ENCODE data around the gene KLF11.

Gene KLF11

GRCh38 chr2:10041711-10042110, 1.6 kb upstream of the KLF11 start:
- Histone ChIP-seq H3K9me2 (replicated peaks; ENCODE audit: control insufficient read depth, low read length) (no peaks in the 10 kb centered on the region), H3K27me3 (ENCODE audit: control insufficient read depth, low read length) (no peaks in the 10 kb centered on the region), H3K36me3 (ENCODE audit: control insufficient read depth, low read length) (no peaks in the 10 kb centered on the region), H4K20me1 (ENCODE audit: control insufficient read depth, insufficient read depth, low read depth, low read length) (no peaks in the 10 kb centered on the region), H3F3A (ENCODE audit: control insufficient read depth, insufficient read depth) (no peaks in the 10 kb centered on the region), H3K9me3 (ENCODE audit: control insufficient read depth, insufficient read depth, low read length) (no peaks in the 10 kb centered on the region), H3K4me3 (ENCODE audit: low read length) (no peak overlapping the region), H3K4me2 (ENCODE audit: low read length) (no peak overlapping the region), H3K27ac (ENCODE audit: low read depth, low read length) (no peak overlapping the region), H3K79me2 (ENCODE audit: control insufficient read depth, low read length) (no peaks in the 10 kb centered on the region), H3K4me1 (ENCODE audit: control insufficient read depth, low read length) (no peaks in the 10 kb centered on the region)
- TF ChIP-seq, protein P1, sequence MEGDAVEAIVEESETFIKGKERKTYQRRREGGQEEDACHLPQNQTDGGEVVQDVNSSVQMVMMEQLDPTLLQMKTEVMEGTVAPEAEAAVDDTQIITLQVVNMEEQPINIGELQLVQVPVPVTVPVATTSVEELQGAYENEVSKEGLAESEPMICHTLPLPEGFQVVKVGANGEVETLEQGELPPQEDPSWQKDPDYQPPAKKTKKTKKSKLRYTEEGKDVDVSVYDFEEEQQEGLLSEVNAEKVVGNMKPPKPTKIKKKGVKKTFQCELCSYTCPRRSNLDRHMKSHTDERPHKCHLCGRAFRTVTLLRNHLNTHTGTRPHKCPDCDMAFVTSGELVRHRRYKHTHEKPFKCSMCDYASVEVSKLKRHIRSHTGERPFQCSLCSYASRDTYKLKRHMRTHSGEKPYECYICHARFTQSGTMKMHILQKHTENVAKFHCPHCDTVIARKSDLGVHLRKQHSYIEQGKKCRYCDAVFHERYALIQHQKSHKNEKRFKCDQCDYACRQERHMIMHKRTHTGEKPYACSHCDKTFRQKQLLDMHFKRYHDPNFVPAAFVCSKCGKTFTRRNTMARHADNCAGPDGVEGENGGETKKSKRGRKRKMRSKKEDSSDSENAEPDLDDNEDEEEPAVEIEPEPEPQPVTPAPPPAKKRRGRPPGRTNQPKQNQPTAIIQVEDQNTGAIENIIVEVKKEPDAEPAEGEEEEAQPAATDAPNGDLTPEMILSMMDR (IDR thresholded peaks at IDR 0.05; ENCODE audit: low read depth, low read length, poor library complexity, severe bottlenecking) = no peak
- TF ChIP-seq EZH2phosphoT487 (IDR thresholded peaks at IDR 0.05; ENCODE audit: borderline replicate concordance, low read length) = no peak

GRCh38 chr2:10042301-10043161, 819 bp upstream of the KLF11 start:
- Histone ChIP-seq H3K9me3 (ENCODE audit: control insufficient read depth, insufficient read depth, low read length) (no peaks in the 10 kb centered on the region), H3F3A (ENCODE audit: control insufficient read depth, insufficient read depth) (no peaks in the 10 kb centered on the region), H3K4me2 (ENCODE audit: low read length) (no peak overlapping the region), H4K20me1 (ENCODE audit: control insufficient read depth, insufficient read depth, low read depth, low read length) (no peaks in the 10 kb centered on the region), H3K27ac (ENCODE audit: low read depth, low read length) (no peak overlapping the region), H3K36me3 (ENCODE audit: control insufficient read depth, low read length) (no peaks in the 10 kb centered on the region), H3K4me3 (ENCODE audit: low read length) (no peak overlapping the region), H3K4me1 (ENCODE audit: control insufficient read depth, low read length) (no peaks in the 10 kb centered on the region), H3K79me2 (ENCODE audit: control insufficient read depth, low read length) (no peaks in the 10 kb centered on the region), H3K9me2 (replicated peaks; ENCODE audit: control insufficient read depth, low read length) (no peaks in the 10 kb centered on the region), H3K27me3 (ENCODE audit: control insufficient read depth, low read length) (no peaks in the 10 kb centered on the region)
- TF ChIP-seq, protein P1 (IDR thresholded peaks at IDR 0.05; ENCODE audit: low read depth, low read length, poor library complexity, severe bottlenecking) = no peak
- no peak for TF ChIP-seq EZH2phosphoT487 (IDR thresholded peaks at IDR 0.05; ENCODE audit: borderline replicate concordance, low read length)

- H3K4me2 ChIP-seq (ENCODE audit: low read length) = no peak overlapping the region
- no peaks in the 10 kb centered on the region for H3K9me2 ChIP-seq (replicated peaks; ENCODE audit: control insufficient read depth, low read length)
- H3K27me3 ChIP-seq (ENCODE audit: control insufficient read depth, low read length) = no peaks in the 10 kb centered on the region
- H4K20me1 ChIP-seq (ENCODE audit: control insufficient read depth, insufficient read depth, low read depth, low read length) = no peaks in the 10 kb centered on the region
- H3K79me2 ChIP-seq (ENCODE audit: control insufficient read depth, low read length) = no peaks in the 10 kb centered on the region
- H3K36me3 ChIP-seq (ENCODE audit: control insufficient read depth, low read length) = no peaks in the 10 kb centered on the region
- H3K4me3 ChIP-seq (ENCODE audit: low read length) = no peak overlapping the region
- no peak overlapping the region for H3K27ac ChIP-seq (ENCODE audit: low read depth, low read length)
- TF ChIP-seq, protein P1 (IDR thresholded peaks at IDR 0.05; ENCODE audit: low read depth, low read length, poor library complexity, severe bottlenecking) = no peak
- no peak for TF ChIP-seq EZH2phosphoT487 (IDR thresholded peaks at IDR 0.05; ENCODE audit: borderline replicate concordance, low read length)
- H3K9me3 ChIP-seq (ENCODE audit: control insufficient read depth, insufficient read depth, low read length) = no peaks in the 10 kb centered on the region
- H3F3A ChIP-seq (ENCODE audit: control insufficient read depth, insufficient read depth) = no peaks in the 10 kb centered on the region
- H3K4me1 ChIP-seq (ENCODE audit: control insufficient read depth, low read length) = no peaks in the 10 kb centered on the region
These were observed 704 bp downstream of the KLF11 start for GRCh38 chr2:10043906-10044601.

All from DOHH2 (cell line).